Immature natural killer cell (primary cell): ENCODE measurements around the gene CEACAM3. TPM values are rescaled to one million over a fixed set of nuclear protein-coding genes. Genes with fewer than 3 reads are reported as not detected.
A peak's percentile ranks its signal among the peaks of the same experiment; 100 is the strongest.

Experiments
- DNase-seq, 3 donors: peaks; one replicate each; pipeline ENCODE4 v3.0.0; 2022; ENCODE audit warnings: mixed read lengths in 1 of 3
- H3K27ac Mint-ChIP-seq, 6 donors: one replicate each; pipeline ENCODE4 v1.8.0; 2020; ENCODE audit warnings: mixed read lengths in 6 of 6, mild to moderate bottlenecking in 5 of 6, inconsistent platforms in 4 of 6, moderate library complexity in 3 of 6
- H3K27me3 Mint-ChIP-seq, 3 donors: one replicate each; pipeline ENCODE4 v1.8.0; 2020 to 2021; ENCODE audit warnings: low read depth in 3 of 3, mild to moderate bottlenecking in 3 of 3, mixed read lengths in 3 of 3, moderate library complexity in 3 of 3, inconsistent platforms in 1 of 3
- H3K36me3 Mint-ChIP-seq, 3 donors: one replicate each; pipeline ENCODE4 v1.8.0; 2020; ENCODE audit warnings: mixed read lengths in 3 of 3, inconsistent platforms in 2 of 3, mild to moderate bottlenecking in 2 of 3
- H3K4me1 Mint-ChIP-seq, 2 donors: one replicate each; pipeline ENCODE4 v1.8.0; 2020; ENCODE audit warnings: inconsistent platforms in 2 of 2, mild to moderate bottlenecking in 2 of 2, mixed read lengths in 2 of 2, moderate library complexity in 1 of 2
- H3K4me3 Mint-ChIP-seq, 5 donors: one replicate each; pipeline ENCODE4 v1.8.0; 2020; ENCODE audit warnings: mild to moderate bottlenecking in 5 of 5, mixed read lengths in 5 of 5, inconsistent platforms in 3 of 5, moderate library complexity in 3 of 5
- H3K9me3 Mint-ChIP-seq, 6 donors: one replicate each; pipeline ENCODE4 v1.8.0; 2020; ENCODE audit warnings: mild to moderate bottlenecking in 6 of 6, mixed read lengths in 6 of 6, inconsistent platforms in 4 of 6, moderate library complexity in 3 of 6
- polyA plus RNA-seq, 3 donors: library from polyadenylated mRNA; unstranded; fragments of 300-500 nt; fragmentation: Illumina TruSeq; gene quantifications; one replicate each; pipeline ENCODE4 v1.2.3, GENCODE V29; 2021

The CEACAM3 gene
- polyA plus RNA-seq, 3 donors from 2014 or later = not detected

GRCh38 chr19:41839211-41839610 is 42.8 kb downstream of the CEACAM3 start:
- Mint-ChIP-seq H3K4me3 (no peak overlapping the region), H3K9me3 (no peaks in the 10 kb centered on the region), H3K36me3 (no peaks in the 10 kb centered on the region), H3K4me1 (no peaks in the 10 kb centered on the region), H3K27me3 (peaks cover 1 to 12% (median 7%) of the 10 kb centered on the region in 3 donors), H3K27ac (no peak overlapping the region)
- DNase-seq = no peak

GRCh38 chr19:41843371-41843770 is 47.0 kb downstream of the CEACAM3 start:
- no peaks in the 10 kb centered on the region for H3K9me3 Mint-ChIP-seq
- no peak overlapping the region for H3K4me3 Mint-ChIP-seq
- no peaks in the 10 kb centered on the region for H3K4me1 Mint-ChIP-seq
- H3K27ac Mint-ChIP-seq = no peak overlapping the region
- peaks cover 2 to 10% (median 4%) of the 10 kb centered on the region in 3 donors for H3K27me3 Mint-ChIP-seq
- DNase-seq = no peak
- H3K36me3 Mint-ChIP-seq = no peaks in the 10 kb centered on the region

GRCh38 chr19:41844601-41845000 is 48.2 kb downstream of the CEACAM3 start, which contains the start of gene LYPD4:
TSS of gene LYPD4 (minus strand) at chr19:41844683. CDS start at chr19:41839285, 5,398 bp downstream.
- peak within 1 kb of the TSS in 1 of 6 donors; percentile 34 for H3K27ac Mint-ChIP-seq
- H3K27me3 Mint-ChIP-seq = peaks cover 2 to 4% (median 3%) of the 10 kb centered on the region in 3 donors
- H3K36me3 Mint-ChIP-seq = no peaks in the 10 kb centered on the region

GRCh38 chr19:41845001-41845050 is 48.4 kb downstream of the CEACAM3 start, which contains the start of gene DMRTC2:
TSS of gene DMRTC2 (plus strand) at chr19:41845042. CDS start at chr19:41847429, 2,387 bp downstream.
- H3K4me3 Mint-ChIP-seq = no peak within 1 kb of the TSS
- H3K27ac Mint-ChIP-seq = peak within 1 kb of the TSS in 1 of 6 donors; percentile 34
- no peak for DNase-seq
- H3K27me3 Mint-ChIP-seq = peaks cover 2 to 4% (median 3%) of the 10 kb centered on the region in 3 donors
- no peaks in the 10 kb centered on the region for H3K4me1 Mint-ChIP-seq
- H3K36me3 Mint-ChIP-seq = no peaks in the 10 kb centered on the region
- H3K9me3 Mint-ChIP-seq = no peaks in the 10 kb centered on the region

More at GRCh38 chr19:41844601-41845000, 48.2 kb downstream of the CEACAM3 start, which contains the start of gene LYPD4:
- H3K9me3 Mint-ChIP-seq = no peaks in the 10 kb centered on the region
- no peaks in the 10 kb centered on the region for H3K4me1 Mint-ChIP-seq
- DNase-seq = no peak
- H3K4me3 Mint-ChIP-seq = no peak within 1 kb of the TSS

- Mint-ChIP-seq H3K27ac (no peak overlapping the region), H3K27me3 (peaks cover 2 to 4% (median 3%) of the 10 kb centered on the region in 3 donors), H3K36me3 (no peaks in the 10 kb centered on the region), H3K4me1 (no peaks in the 10 kb centered on the region), H3K4me3 (no peak overlapping the region), H3K9me3 (no peaks in the 10 kb centered on the region)
- DNase-seq = no peak
Observed at GRCh38 chr19:41845051-41845590, 48.7 kb downstream of the CEACAM3 start.

GRCh38 chr19:41847351-41848105 is 51.1 kb downstream of the CEACAM3 start:
- H3K36me3 Mint-ChIP-seq = no peaks in the 10 kb centered on the region
- H3K4me1 Mint-ChIP-seq = no peaks in the 10 kb centered on the region
- no peak overlapping the region for H3K27ac Mint-ChIP-seq
- DNase-seq = no peak
- peaks cover 1 to 4% (median 3%) of the 10 kb centered on the region in 3 donors for H3K27me3 Mint-ChIP-seq
- no peaks in the 10 kb centered on the region for H3K9me3 Mint-ChIP-seq
- H3K4me3 Mint-ChIP-seq = no peak overlapping the region

- H3K36me3 Mint-ChIP-seq = no peaks in the 10 kb centered on the region
- no peak overlapping the region for H3K4me3 Mint-ChIP-seq
- H3K9me3 Mint-ChIP-seq = no peaks in the 10 kb centered on the region
- peaks cover 1 to 4% (median 3%) of the 10 kb centered on the region in 3 donors for H3K27me3 Mint-ChIP-seq
- H3K4me1 Mint-ChIP-seq = no peaks in the 10 kb centered on the region
- H3K27ac Mint-ChIP-seq = no peak overlapping the region
- no peak for DNase-seq
Observed at GRCh38 chr19:41848666-41849065, 52.3 kb downstream of the CEACAM3 start.

- H3K27ac Mint-ChIP-seq = no peak overlapping the region
- no peaks in the 10 kb centered on the region for H3K4me1 Mint-ChIP-seq
- H3K27me3 Mint-ChIP-seq = peaks cover 1 to 4% (median 3%) of the 10 kb centered on the region in 3 donors
- DNase-seq = no peak
- no peak overlapping the region for H3K4me3 Mint-ChIP-seq
- H3K36me3 Mint-ChIP-seq = no peaks in the 10 kb centered on the region
- no peaks in the 10 kb centered on the region for H3K9me3 Mint-ChIP-seq
Observed at GRCh38 chr19:41849067-41849466, 52.7 kb downstream of the CEACAM3 start.

- Mint-ChIP-seq H3K4me3 (no peak overlapping the region), H3K9me3 (no peaks in the 10 kb centered on the region)
Observed at GRCh38 chr19:41850381-41850780, 54.0 kb downstream of the CEACAM3 start.

GRCh38 chr19:41851456-41851855 is 55.1 kb downstream of the CEACAM3 start:
- no peaks in the 10 kb centered on the region for H3K36me3 Mint-ChIP-seq
- H3K9me3 Mint-ChIP-seq = no peaks in the 10 kb centered on the region
- no peak overlapping the region for H3K4me3 Mint-ChIP-seq
- H3K27me3 Mint-ChIP-seq = peaks cover 1 to 4% (median 3%) of the 10 kb centered on the region in 3 donors
- no peaks in the 10 kb centered on the region for H3K4me1 Mint-ChIP-seq
- no peak overlapping the region for H3K27ac Mint-ChIP-seq
- DNase-seq = no peak

More at GRCh38 chr19:41850381-41850780, 54.0 kb downstream of the CEACAM3 start:
- peaks cover 1 to 6% (median 6%) of the 10 kb centered on the region in 3 donors for H3K27me3 Mint-ChIP-seq
- DNase-seq = no peak
- H3K36me3 Mint-ChIP-seq = no peaks in the 10 kb centered on the region
- no peak overlapping the region for H3K27ac Mint-ChIP-seq
- H3K4me1 Mint-ChIP-seq = no peaks in the 10 kb centered on the region

GRCh38 chr19:41853344-41853743 is 57.0 kb downstream of the CEACAM3 start:
- Mint-ChIP-seq H3K27ac (no peak overlapping the region), H3K36me3 (no peaks in the 10 kb centered on the region), H3K9me3 (no peaks in the 10 kb centered on the region), H3K4me1 (no peaks in the 10 kb centered on the region), H3K4me3 (no peak overlapping the region), H3K27me3 (peaks cover 1 to 3% (median 3%) of the 10 kb centered on the region in 3 donors)
- DNase-seq = no peak

- Mint-ChIP-seq H3K36me3 (no peaks in the 10 kb centered on the region), H3K4me3 (no peak overlapping the region), H3K4me1 (no peaks in the 10 kb centered on the region), H3K27me3 (peaks cover 1 to 3% (median 3%) of the 10 kb centered on the region in 3 donors), H3K9me3 (no peaks in the 10 kb centered on the region), H3K27ac (no peak overlapping the region)
- no peak for DNase-seq
Observed at GRCh38 chr19:41853768-41854167, 57.4 kb downstream of the CEACAM3 start.

GRCh38 chr19:41859213-41859617 is 62.8 kb downstream of the CEACAM3 start:
- Mint-ChIP-seq H3K36me3 (peaks cover 6 to 21% (median 15%) of the 10 kb centered on the region in 3 donors), H3K27me3 (peaks cover 4 to 10% (median 9%) of the 10 kb centered on the region in 3 donors), H3K27ac (peak overlapping the region; percentile 91 to 99 (median 98)), H3K4me3 (peak overlapping the region; percentile 91 to 98 (median 93)), H3K9me3 (no peaks in the 10 kb centered on the region), H3K4me1 (peaks cover 45 to 48% of the 10 kb centered on the region in 2 donors)
- DNase-seq = no peak

- peaks cover 1 to 10% (median 9%) of the 10 kb centered on the region in 3 donors for H3K27me3 Mint-ChIP-seq
- DNase-seq = peak; percentile 98 to 99 (median 99)
- peaks cover 48 to 54% of the 10 kb centered on the region in 2 donors for H3K4me1 Mint-ChIP-seq
- H3K27ac Mint-ChIP-seq = peak within 1 kb of the TSS; percentile 91 to 99 (median 98)
- peak within 1 kb of the TSS; percentile 91 to 98 (median 93) for H3K4me3 Mint-ChIP-seq
- peaks cover 11 to 26% (median 15%) of the 10 kb centered on the region in 3 donors for H3K36me3 Mint-ChIP-seq
- H3K9me3 Mint-ChIP-seq = no peaks in the 10 kb centered on the region
Observed at GRCh38 chr19:41859618-41860418, 63.4 kb downstream of the CEACAM3 start, which contains the start of gene RPS19. TSS of gene RPS19 (plus strand) at chr19:41860255. CDS start at chr19:41860775, 520 bp downstream.
